Measurements from ENCODE around the gene CTNND2.

The CTNND2 gene

GRCh38 chr5:11239261-11240015 is 664.8 kb downstream of the CTNND2 start:
- Histone ChIP-seq H3K27me3 (no peaks in the 10 kb centered on the region), H3K4me3 (ENCODE audit: low read depth, low read length) (no peak overlapping the region), H3K36me3 (no peaks in the 10 kb centered on the region), H3K4me1 (no peaks in the 10 kb centered on the region), H3K9me3 (peaks cover 6% of the 10 kb centered on the region; the same call in 1 of the 2 replicates)
- TF ChIP-seq, protein P1, sequence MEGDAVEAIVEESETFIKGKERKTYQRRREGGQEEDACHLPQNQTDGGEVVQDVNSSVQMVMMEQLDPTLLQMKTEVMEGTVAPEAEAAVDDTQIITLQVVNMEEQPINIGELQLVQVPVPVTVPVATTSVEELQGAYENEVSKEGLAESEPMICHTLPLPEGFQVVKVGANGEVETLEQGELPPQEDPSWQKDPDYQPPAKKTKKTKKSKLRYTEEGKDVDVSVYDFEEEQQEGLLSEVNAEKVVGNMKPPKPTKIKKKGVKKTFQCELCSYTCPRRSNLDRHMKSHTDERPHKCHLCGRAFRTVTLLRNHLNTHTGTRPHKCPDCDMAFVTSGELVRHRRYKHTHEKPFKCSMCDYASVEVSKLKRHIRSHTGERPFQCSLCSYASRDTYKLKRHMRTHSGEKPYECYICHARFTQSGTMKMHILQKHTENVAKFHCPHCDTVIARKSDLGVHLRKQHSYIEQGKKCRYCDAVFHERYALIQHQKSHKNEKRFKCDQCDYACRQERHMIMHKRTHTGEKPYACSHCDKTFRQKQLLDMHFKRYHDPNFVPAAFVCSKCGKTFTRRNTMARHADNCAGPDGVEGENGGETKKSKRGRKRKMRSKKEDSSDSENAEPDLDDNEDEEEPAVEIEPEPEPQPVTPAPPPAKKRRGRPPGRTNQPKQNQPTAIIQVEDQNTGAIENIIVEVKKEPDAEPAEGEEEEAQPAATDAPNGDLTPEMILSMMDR (IDR thresholded peaks at IDR 0.05; ENCODE audit: low read depth, low read length), result no peak
- no peak for DNase-seq

DNA sequence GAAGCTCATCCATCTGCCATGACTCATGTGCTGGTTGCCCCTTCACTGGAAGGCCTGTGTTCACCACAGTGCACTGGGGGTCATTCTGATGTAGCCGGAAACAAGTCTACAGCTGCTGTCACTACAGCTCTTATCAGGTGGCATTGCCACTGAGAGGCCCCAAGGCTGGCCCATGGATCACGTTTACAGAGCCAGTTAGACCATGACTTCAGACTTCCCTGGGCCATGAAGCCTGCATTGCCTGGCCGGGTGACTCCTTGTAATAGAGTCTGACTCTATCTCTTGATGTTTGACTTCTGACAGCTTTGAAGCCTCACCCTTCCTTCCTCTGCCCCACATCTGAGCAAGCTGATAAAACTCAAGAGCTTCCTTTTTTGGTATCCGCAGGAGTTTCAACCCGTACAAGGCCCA is 669.7 kb downstream of the CTNND2 start:
- TF ChIP-seq, protein P1 (IDR thresholded peaks at IDR 0.05; ENCODE audit: low read depth, low read length), result no peak
- no peaks in the 10 kb centered on the region for H3K27me3 ChIP-seq
- no peak overlapping the region for H3K4me3 ChIP-seq (ENCODE audit: low read depth, low read length)
- no peak for DNase-seq
- H3K4me1 ChIP-seq, result no peaks in the 10 kb centered on the region
- H3K36me3 ChIP-seq, result no peaks in the 10 kb centered on the region
- no peaks in the 10 kb centered on the region for H3K9me3 ChIP-seq

GRCh38 chr5:11230890-11231289 is 673.4 kb downstream of the CTNND2 start:
- H3K4me1 ChIP-seq, result no peaks in the 10 kb centered on the region
- TF ChIP-seq, protein P1 (IDR thresholded peaks at IDR 0.05; ENCODE audit: low read depth, low read length), result no peak
- no peak overlapping the region for H3K4me3 ChIP-seq (ENCODE audit: low read depth, low read length)
- no peaks in the 10 kb centered on the region for H3K27me3 ChIP-seq
- H3K36me3 ChIP-seq, result no peaks in the 10 kb centered on the region
- DNase-seq, result no peak
- H3K9me3 ChIP-seq, result no peaks in the 10 kb centered on the region

DNA sequence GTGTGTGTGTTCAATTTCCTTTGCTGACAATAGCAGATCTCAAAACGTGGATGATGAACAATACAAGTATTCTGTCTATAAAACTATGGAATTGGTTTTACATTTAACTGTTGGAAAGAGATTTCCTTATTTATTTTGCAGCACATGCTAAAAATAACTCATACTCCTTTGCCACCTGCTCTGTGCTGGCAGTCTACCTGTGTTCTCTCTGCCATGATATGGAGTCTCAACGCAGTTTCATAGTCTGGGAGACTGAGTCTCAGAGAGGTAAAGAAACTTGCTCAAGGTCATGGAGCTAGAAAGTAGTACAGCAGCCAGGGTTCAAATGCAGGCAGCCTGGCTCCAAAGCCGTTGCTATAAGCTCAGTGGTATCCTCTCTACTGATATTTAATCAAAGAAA is 677.2 kb downstream of the CTNND2 start:
- H3K27me3 ChIP-seq, result no peaks in the 10 kb centered on the region
- TF ChIP-seq, protein P1 (IDR thresholded peaks at IDR 0.05; ENCODE audit: low read depth, low read length), result no peak
- DNase-seq, result no peak
- no peak overlapping the region for H3K4me3 ChIP-seq (ENCODE audit: low read depth, low read length)
- H3K36me3 ChIP-seq, result no peaks in the 10 kb centered on the region
- no peaks in the 10 kb centered on the region for H3K4me1 ChIP-seq
- H3K9me3 ChIP-seq, result no peaks in the 10 kb centered on the region

- no peaks in the 10 kb centered on the region for H3K27me3 ChIP-seq
- H3K4me3 ChIP-seq (ENCODE audit: low read depth, low read length), result no peak overlapping the region
- TF ChIP-seq, protein P1 (IDR thresholded peaks at IDR 0.05; ENCODE audit: low read depth, low read length), result no peak
- H3K9me3 ChIP-seq, result no peaks in the 10 kb centered on the region
- no peak for DNase-seq
- no peaks in the 10 kb centered on the region for H3K36me3 ChIP-seq
- H3K4me1 ChIP-seq, result no peaks in the 10 kb centered on the region
These were observed 679.6 kb downstream of the CTNND2 start for GRCh38 chr5:11224436-11225187.

GRCh38 chr5:11222169-11222568 is 682.1 kb downstream of the CTNND2 start:
- Histone ChIP-seq H3K9me3 (no peaks in the 10 kb centered on the region), H3K4me1 (no peaks in the 10 kb centered on the region), H3K36me3 (no peaks in the 10 kb centered on the region), H3K4me3 (ENCODE audit: low read depth, low read length) (no peak overlapping the region), H3K27me3 (no peaks in the 10 kb centered on the region)
- TF ChIP-seq, protein P1 (IDR thresholded peaks at IDR 0.05; ENCODE audit: low read depth, low read length), result no peak
- DNase-seq, result no peak
